NCI-H82 treated with DMSO at 0.1 percent for 48 hours (cell line): Measurements from ENCODE around the gene HEXIM2.

Experiments
- DNase-seq: peaks from one replicate; lab custom pipeline; 2025; ENCODE audit not compliant: unreplicated experiment; lab: John Stamatoyannopoulos, UW

The HEXIM2 gene

GRCh38 chr17:45127548-45128300 lies 34.0 kb upstream of the HEXIM2 start:
- no peak for DNase-seq

- no peak for DNase-seq
Measured at GRCh38 chr17:45128331-45128730, 33.3 kb upstream of the HEXIM2 start.

- no peak for DNase-seq
Measured at GRCh38 chr17:45128989-45129388, 32.7 kb upstream of the HEXIM2 start.

GRCh38 chr17:45129426-45129939 lies 32.2 kb upstream of the HEXIM2 start:
- peak; percentile 86 for DNase-seq

GRCh38 chr17:45129940-45130680 lies 31.6 kb upstream of the HEXIM2 start:
- DNase-seq, result no peak

- no peak for DNase-seq
Measured at GRCh38 chr17:45130681-45131615, 30.7 kb upstream of the HEXIM2 start.

- no peak for DNase-seq
Measured at GRCh38 chr17:45131616-45132319, 29.9 kb upstream of the HEXIM2 start.

GRCh38 chr17:45132320-45132571 lies 29.4 kb upstream of the HEXIM2 start, which contains the start of gene PLCD3:
TSS of gene PLCD3 (minus strand) at chr17:45132515. CDS start at chr17:45132410, 105 bp downstream.
- no peak for DNase-seq

- peak; percentile 54 for DNase-seq
Measured at GRCh38 chr17:45132572-45133463, 28.9 kb upstream of the HEXIM2 start.

- DNase-seq, result peak; percentile 97
Measured at GRCh38 chr17:45135192-45135977, 26.3 kb upstream of the HEXIM2 start, which contains the start of gene ACBD4. TSS of gene ACBD4 (plus strand) at chr17:45135687. CDS start at chr17:45136145, 458 bp downstream.

- no peak for DNase-seq
Measured at GRCh38 chr17:45135978-45136791, 25.5 kb upstream of the HEXIM2 start.

- no peak for DNase-seq
Measured at GRCh38 chr17:45136846-45137560, 24.7 kb upstream of the HEXIM2 start.

GRCh38 chr17:45137561-45138305 lies 23.9 kb upstream of the HEXIM2 start:
- no peak for DNase-seq

GRCh38 chr17:45138911-45139532 lies 22.7 kb upstream of the HEXIM2 start:
- DNase-seq, result peak; percentile 60

GRCh38 chr17:45139533-45139920 lies 22.1 kb upstream of the HEXIM2 start:
- DNase-seq, result no peak

- no peak for DNase-seq
Measured at GRCh38 chr17:45143094-45143670, 18.5 kb upstream of the HEXIM2 start.
